Muscle of leg (tissue), 11 donors: ENCODE data around the gene BRF1. TPM values are rescaled to one million over a fixed set of nuclear protein-coding genes. Genes with fewer than 3 reads are reported as not detected.

ENCODE experiments used
- DNase-seq: peaks from one replicate; pipeline ENCODE4 v3.0.0; 2013
- H3K27ac ChIP-seq: one replicate; pipeline ENCODE4 v1.5.1; 2013; ENCODE audit warnings: mild to moderate bottlenecking, low read length, control low read depth
- H3K27me3 ChIP-seq: one replicate; pipeline ENCODE4 v1.6.1; 2013; ENCODE audit warnings: low read length; ENCODE audit not compliant: control insufficient read depth, insufficient read depth
- H3K36me3 ChIP-seq: one replicate; pipeline ENCODE4 v1.6.1; 2013; ENCODE audit warnings: low read length; ENCODE audit not compliant: control insufficient read depth, insufficient read depth
- H3K4me1 ChIP-seq: one replicate; pipeline ENCODE4 v1.6.1; 2013; ENCODE audit warnings: low read length; ENCODE audit not compliant: control insufficient read depth, insufficient read depth
- H3K4me3 ChIP-seq: one replicate; pipeline ENCODE4 v1.5.1; 2013; ENCODE audit warnings: low read length, control low read depth
- H3K9me3 ChIP-seq: replicated peaks from 2 replicates; pipeline ENCODE4 v1.6.1; 2013; ENCODE audit warnings: low read depth, low read length; ENCODE audit not compliant: control insufficient read depth
- WGBS: methylation state at CpG from one replicate; pipeline ENCODE4 v1.1.5; 2013; ENCODE audit warnings: missing lambda C conversion rate; ENCODE audit not compliant: insufficient coverage; 5-methylcytosine and 5-hydroxymethylcytosine counted together
- polyA plus RNA-seq, 8 donors: library from polyadenylated mRNA; unstranded; fragments of 120-200 nt; gene quantifications; one replicate each; pipeline versions ENCODE4 v1.2.1 to v1.2.3, GENCODE V29; 2013; ENCODE audit warnings: inconsistent platforms in 1 of 8, low replicate concordance in 1 of 8; ENCODE audit not compliant: insufficient read length in 8 of 8, insufficient read depth in 1 of 8
- total RNA-seq: library from RNA; stranded (reverse); fragments of 120-200 nt; gene quantifications from one replicate; pipeline ENCODE4 v1.2.4, GENCODE V29; 2013

BRF1 gene
- total and polyA plus RNA-seq, 9 donors = 25.3 to 31.3 (median 28.1) TPM

DNA sequence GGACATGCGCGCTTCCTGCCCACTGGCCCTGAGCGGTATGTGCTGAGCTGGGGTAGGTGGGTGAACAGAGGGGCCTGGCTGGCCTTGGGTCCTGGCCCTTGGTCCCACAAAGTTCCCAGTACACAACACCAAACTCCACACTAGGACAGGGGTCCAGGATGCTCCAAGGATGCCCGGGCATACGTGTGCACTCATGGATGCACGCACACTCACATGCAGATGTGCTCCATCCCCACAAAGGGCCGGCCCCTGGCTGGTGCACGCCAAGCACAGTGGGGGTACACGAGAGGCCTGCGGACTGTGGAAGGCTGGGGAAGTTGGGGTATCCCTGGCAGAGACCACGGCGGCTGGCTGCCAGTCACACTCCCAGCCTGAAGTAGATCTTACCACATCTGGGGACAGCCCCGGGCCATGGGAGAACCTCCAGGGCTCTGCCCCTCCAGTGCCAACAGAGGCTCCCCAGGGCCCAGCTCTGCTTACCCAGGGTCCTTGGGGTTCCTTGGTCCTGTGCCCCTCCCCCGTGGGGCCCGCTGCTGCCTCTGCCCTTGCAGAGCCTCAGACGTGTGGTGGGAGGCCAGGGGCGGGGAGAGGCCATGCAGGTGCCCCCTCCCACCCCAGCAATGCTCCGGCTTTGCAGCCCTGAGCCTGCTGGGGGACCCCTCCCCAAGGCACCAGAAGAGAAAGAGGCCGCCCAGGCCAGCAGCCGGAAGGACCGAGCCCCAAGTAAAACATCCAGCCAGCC, 95.7 kb downstream of the BRF1 start:
- Histone ChIP-seq H3K27ac (peak overlapping the region; percentile 3), H3K4me3 (no peak overlapping the region), H3K9me3 (no peaks in the 10 kb centered on the region), H3K27me3 (peaks cover 26% of the 10 kb centered on the region), H3K4me1 (peaks cover 60% of the 10 kb centered on the region), H3K36me3 (peaks cover 12% of the 10 kb centered on the region)
- DNase-seq = no peak
- WGBS = 59% methylated on average over 14 of the region's 21 CpGs

DNA sequence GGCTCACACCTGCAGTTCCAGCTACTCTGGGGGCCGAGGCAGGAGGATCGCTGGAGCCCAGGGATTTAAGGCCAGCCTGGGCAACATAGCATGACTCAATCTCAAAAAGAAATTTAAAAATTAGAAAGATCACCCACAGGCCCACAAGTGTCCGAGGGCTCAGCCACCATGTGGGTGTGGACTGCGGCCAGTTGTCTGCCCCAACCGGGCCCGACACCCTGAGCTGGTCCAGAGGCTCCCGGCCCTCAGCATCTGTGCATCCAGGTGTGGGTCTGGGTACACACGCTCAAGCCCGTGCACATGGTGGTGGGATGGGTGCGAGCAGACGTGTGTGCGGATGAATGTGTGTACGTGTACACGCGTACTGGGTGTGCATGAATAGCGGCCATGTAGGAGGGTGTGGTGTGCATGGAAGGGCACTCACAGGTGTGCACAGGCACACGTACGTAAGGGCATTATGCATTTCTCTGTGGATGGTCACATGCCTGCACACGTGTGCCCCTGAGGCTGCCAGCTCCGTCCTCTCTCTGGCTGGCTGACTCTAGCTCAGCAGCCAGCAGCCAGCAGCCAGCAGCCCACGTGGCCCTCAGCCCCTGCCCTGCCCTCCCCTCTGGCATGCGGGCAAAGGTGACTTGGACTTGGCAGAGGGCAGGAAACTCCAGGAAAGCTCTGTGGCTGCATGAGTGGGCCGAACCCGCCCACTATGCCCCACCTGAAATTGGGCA, 96.4 kb downstream of the BRF1 start:
- H3K27ac ChIP-seq = no peak overlapping the region
- H3K27me3 ChIP-seq = peaks cover 34% of the 10 kb centered on the region
- no peaks in the 10 kb centered on the region for H3K9me3 ChIP-seq
- 67% methylated on average over 23 of the region's 24 CpGs for WGBS
- H3K36me3 ChIP-seq = peaks cover 5% of the 10 kb centered on the region
- H3K4me3 ChIP-seq = no peak overlapping the region
- peak; percentile 55 for DNase-seq
- H3K4me1 ChIP-seq = peaks cover 66% of the 10 kb centered on the region

DNA sequence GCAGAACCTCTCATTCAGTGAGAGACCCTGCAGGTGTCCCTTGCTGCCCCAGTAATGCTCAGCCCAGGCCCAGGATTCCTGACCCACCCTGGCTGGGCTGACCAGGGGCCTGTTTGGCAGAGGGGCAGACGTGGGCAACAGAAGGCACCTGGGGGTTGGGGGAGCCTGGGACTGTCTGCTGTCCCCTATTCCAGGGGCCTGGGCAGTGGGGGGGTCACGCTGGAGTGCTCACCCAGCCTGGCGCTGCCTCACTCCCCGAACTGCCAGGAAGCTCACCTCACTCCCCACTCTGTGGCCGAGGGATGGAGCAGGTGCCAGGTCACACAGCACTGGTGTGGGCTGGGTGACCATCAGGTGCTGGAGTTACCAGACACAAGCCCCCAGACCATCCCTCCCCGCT, 97.1 kb downstream of the BRF1 start:
- H3K27ac ChIP-seq = no peak overlapping the region
- H3K27me3 ChIP-seq = peaks cover 40% of the 10 kb centered on the region
- 56% methylated on average over 2 of the region's 6 CpGs for WGBS
- no peaks in the 10 kb centered on the region for H3K36me3 ChIP-seq
- peaks cover 73% of the 10 kb centered on the region for H3K4me1 ChIP-seq
- H3K9me3 ChIP-seq = no peaks in the 10 kb centered on the region
- H3K4me3 ChIP-seq = no peak overlapping the region
- no peak for DNase-seq

DNA sequence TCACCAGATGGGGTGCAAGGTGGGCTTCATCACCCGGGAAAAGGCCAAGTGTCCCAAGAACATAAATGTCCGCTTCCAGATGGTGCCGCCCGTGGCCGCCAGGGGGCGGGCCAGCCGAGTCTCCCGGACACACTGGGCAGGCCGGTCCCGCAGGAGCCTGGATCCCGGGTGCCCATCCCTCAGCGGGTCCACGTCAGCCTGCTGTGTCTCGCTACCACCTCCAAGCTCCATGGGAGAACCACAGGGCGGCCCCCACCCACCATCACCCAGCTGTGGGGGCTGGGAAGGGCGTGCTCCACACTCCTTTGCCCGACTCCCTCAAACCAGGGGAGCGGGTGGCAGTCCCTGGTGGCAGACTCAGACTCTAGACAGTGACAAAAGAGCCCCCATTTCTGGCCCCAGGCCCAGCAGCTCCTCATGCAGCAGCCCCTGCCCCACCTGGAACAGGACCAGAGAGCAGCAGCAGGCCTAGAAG, 97.7 kb downstream of the BRF1 start:
- H3K4me3 ChIP-seq = no peak overlapping the region
- H3K27ac ChIP-seq = no peak overlapping the region
- peaks cover 47% of the 10 kb centered on the region for H3K27me3 ChIP-seq
- no peaks in the 10 kb centered on the region for H3K36me3 ChIP-seq
- H3K9me3 ChIP-seq = no peaks in the 10 kb centered on the region
- 4% methylated on average over 13 of the region's 18 CpGs for WGBS
- peak; percentile 68 for DNase-seq
- peaks cover 79% of the 10 kb centered on the region for H3K4me1 ChIP-seq

DNA sequence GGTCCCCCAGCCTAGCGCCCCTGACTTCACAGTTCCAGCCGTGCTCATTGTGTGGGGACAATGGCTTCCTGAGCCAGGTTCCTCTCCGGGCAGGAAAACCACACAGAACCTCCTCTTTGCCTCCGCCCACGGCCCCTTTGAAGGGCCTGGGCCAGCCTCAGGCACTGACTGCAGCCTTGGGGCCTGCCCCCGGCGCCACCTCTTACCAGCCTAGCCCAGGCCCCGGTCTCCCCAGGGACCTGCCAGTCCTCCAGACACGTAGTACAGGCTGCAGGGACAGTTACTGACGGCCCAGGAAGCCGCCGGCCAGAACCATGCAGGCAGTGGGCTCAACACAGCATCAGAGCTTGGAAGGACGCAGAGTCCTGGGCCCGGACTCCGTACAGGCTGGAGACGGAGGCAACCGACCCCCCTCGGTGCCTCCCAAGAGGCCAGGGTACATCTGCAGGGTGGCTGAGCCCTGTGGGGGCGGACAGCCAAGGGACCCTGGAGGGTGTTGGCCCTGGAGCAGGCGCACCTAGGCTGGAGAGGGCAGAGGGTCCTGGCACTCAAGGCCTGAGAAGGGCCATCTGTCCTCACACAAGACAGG, 98.8 kb downstream of the BRF1 start:
- Histone ChIP-seq H3K36me3 (no peaks in the 10 kb centered on the region), H3K27me3 (peaks cover 57% of the 10 kb centered on the region), H3K9me3 (no peaks in the 10 kb centered on the region), H3K4me3 (no peak overlapping the region), H3K4me1 (peaks cover 87% of the 10 kb centered on the region), H3K27ac (peak overlapping the region; percentile 51)
- WGBS = 58% methylated on average over 19 of the region's 20 CpGs
- no peak for DNase-seq

DNA sequence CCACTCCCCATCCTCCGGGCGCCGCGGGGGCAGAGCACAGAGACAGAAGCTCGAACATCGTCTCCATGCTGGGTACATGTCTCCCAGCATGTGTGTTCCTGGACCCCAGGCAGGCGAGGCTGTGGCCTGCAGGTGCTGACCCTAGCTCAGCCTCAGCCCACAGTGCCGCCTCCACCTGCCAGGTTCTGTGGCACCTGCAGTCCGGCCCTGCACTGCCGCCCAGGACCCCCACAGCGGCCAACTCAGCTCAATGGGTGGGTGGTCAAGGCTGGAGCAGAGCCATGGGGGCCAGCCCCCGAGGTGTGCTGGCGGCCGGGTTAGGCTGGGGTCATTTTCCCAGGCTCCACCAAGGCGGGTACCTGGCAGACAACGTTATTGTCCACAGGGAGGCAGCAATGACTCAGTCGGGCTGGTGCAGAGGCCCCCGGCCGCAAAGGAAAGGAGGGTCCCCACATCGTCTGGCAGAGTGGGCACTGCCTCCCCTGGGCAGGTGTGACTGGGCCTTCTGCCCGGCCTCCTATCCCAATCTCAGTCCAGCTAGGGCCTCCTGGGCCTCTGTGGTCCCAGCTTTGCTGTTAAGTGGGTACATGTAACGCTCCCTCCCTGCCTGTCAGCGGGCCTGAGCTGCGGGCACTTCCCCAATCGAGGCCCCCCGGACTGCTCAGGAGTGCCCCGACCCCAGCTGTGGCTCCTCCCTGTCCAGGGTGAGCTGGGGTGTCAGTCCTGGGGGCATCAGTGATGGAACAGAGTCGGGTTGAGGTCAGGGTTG, 99.5 kb downstream of the BRF1 start:
- 51% methylated on average over 23 of the region's 28 CpGs for WGBS
- H3K27ac ChIP-seq = peak overlapping the region; percentile 6
- H3K9me3 ChIP-seq = no peaks in the 10 kb centered on the region
- no peaks in the 10 kb centered on the region for H3K36me3 ChIP-seq
- DNase-seq = no peak
- no peak overlapping the region for H3K4me3 ChIP-seq
- H3K4me1 ChIP-seq = peaks cover 88% of the 10 kb centered on the region
- H3K27me3 ChIP-seq = peaks cover 63% of the 10 kb centered on the region

DNA sequence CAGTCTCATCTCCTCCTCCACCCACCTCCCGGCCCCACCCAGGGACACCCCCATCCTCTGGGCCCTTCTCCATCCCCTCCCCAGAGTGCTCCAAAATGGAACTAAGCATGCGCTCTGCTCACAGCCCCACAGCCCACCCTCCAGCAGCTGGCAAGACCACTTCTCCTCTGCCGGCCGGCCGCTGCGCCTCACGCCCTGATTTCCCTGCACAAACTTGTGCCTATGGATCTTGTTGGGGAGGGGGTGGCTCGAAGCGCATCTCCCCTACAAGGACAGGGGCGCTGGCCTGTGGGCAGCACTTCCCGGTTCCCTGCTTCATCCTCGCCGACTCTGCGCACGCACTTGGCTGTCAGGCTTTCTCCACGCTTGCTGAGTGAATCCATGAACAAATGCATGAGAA, 100.2 kb downstream of the BRF1 start:
- H3K36me3 ChIP-seq = no peaks in the 10 kb centered on the region
- H3K27ac ChIP-seq = no peak overlapping the region
- DNase-seq = no peak
- H3K4me1 ChIP-seq = peaks cover 90% of the 10 kb centered on the region
- H3K9me3 ChIP-seq = no peaks in the 10 kb centered on the region
- no peak overlapping the region for H3K4me3 ChIP-seq
- 48% methylated on average over 10 of the region's 16 CpGs for WGBS
- peaks cover 70% of the 10 kb centered on the region for H3K27me3 ChIP-seq

DNA sequence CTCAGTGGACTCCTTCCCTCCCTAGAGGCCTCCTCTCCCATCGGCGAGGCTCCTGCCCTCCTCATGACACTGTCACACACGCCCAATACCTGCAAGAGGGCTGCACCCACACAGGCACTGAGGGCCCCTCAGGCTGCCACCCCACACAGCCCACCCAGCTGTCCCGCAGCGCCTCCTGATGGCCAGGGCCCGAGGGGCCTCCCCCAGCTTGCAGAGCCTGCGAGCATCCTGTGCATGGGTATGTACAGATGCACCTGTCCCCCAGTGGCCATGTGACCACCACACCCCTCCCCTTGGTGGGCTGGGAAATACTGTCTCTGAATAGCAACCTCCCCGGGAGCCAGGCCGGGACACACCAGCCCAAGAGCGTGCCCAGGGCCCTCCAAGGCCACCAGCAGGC, 100.7 kb downstream of the BRF1 start:
- H3K4me1 ChIP-seq = peaks cover 90% of the 10 kb centered on the region
- H3K9me3 ChIP-seq = no peaks in the 10 kb centered on the region
- no peak overlapping the region for H3K27ac ChIP-seq
- WGBS = 77% methylated on average over 6 of the region's 10 CpGs
- DNase-seq = no peak
- no peak overlapping the region for H3K4me3 ChIP-seq
- H3K36me3 ChIP-seq = no peaks in the 10 kb centered on the region
- H3K27me3 ChIP-seq = peaks cover 76% of the 10 kb centered on the region

DNA sequence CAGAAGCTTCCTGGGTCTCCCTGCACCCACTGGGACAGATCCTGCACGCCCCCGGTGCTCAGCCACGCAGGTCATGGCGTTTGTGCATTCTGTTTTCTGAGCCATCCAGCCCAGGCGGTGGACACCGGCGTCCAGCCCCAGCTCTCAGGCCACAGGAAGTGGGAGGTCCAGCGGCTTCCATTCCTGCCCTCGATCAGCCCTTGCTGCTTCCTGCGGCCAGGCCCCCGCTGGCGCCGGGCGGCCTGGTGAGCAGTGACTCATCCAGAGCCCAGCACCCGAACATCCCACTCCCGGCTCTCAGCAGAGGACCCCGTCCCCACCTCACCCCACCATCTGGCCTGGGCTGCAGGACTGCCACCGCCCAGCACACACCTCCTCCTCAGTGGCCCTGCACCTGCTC, 101.7 kb downstream of the BRF1 start:
- Histone ChIP-seq H3K9me3 (no peaks in the 10 kb centered on the region), H3K36me3 (no peaks in the 10 kb centered on the region), H3K4me1 (peaks cover 90% of the 10 kb centered on the region), H3K27me3 (peaks cover 86% of the 10 kb centered on the region), H3K27ac (peak overlapping the region; percentile 47), H3K4me3 (no peak overlapping the region)
- DNase-seq = no peak
- 32% methylated on average over 18 of the region's 18 CpGs for WGBS

DNA sequence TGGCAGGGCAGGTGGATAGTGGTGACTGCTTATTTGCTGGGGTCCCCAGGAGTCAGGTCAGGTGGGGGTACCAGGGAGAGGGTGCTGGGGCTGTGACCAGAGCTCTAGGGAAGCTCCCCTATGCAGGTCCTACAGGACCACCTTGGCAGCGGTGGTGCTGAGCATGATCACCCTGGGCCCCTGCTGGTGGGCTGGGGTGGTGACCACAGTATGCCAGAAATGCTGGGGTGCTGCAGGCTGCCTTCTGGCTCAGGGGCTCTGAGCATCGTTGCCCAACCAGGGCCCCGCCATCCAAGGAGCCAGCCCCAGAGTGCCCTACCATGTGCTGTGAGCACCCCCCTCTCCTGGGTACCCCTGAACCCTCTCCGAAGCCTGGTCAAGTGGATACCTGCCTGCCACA, 102.2 kb downstream of the BRF1 start:
- Histone ChIP-seq H3K4me1 (peaks cover 95% of the 10 kb centered on the region), H3K4me3 (no peak overlapping the region), H3K27me3 (peaks cover 91% of the 10 kb centered on the region), H3K9me3 (no peaks in the 10 kb centered on the region), H3K36me3 (no peaks in the 10 kb centered on the region), H3K27ac (peak overlapping the region; percentile 47)
- WGBS = 84% methylated on average over 4 of the region's 4 CpGs
- no peak for DNase-seq
